Fibroblast of the conjunctiva (primary cell): ENCODE measurements around the gene DISP2.

Source experiments
- DNase-seq: peaks from one replicate; pipeline ENCODE4 v3.0.0-alpha.2; 2010; ENCODE audit warnings: low read depth

DISP2 gene, protein sequence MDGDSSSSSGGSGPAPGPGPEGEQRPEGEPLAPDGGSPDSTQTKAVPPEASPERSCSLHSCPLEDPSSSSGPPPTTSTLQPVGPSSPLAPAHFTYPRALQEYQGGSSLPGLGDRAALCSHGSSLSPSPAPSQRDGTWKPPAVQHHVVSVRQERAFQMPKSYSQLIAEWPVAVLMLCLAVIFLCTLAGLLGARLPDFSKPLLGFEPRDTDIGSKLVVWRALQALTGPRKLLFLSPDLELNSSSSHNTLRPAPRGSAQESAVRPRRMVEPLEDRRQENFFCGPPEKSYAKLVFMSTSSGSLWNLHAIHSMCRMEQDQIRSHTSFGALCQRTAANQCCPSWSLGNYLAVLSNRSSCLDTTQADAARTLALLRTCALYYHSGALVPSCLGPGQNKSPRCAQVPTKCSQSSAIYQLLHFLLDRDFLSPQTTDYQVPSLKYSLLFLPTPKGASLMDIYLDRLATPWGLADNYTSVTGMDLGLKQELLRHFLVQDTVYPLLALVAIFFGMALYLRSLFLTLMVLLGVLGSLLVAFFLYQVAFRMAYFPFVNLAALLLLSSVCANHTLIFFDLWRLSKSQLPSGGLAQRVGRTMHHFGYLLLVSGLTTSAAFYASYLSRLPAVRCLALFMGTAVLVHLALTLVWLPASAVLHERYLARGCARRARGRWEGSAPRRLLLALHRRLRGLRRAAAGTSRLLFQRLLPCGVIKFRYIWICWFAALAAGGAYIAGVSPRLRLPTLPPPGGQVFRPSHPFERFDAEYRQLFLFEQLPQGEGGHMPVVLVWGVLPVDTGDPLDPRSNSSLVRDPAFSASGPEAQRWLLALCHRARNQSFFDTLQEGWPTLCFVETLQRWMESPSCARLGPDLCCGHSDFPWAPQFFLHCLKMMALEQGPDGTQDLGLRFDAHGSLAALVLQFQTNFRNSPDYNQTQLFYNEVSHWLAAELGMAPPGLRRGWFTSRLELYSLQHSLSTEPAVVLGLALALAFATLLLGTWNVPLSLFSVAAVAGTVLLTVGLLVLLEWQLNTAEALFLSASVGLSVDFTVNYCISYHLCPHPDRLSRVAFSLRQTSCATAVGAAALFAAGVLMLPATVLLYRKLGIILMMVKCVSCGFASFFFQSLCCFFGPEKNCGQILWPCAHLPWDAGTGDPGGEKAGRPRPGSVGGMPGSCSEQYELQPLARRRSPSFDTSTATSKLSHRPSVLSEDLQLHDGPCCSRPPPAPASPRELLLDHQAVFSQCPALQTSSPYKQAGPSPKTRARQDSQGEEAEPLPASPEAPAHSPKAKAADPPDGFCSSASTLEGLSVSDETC (N-terminal part only)

DNA sequence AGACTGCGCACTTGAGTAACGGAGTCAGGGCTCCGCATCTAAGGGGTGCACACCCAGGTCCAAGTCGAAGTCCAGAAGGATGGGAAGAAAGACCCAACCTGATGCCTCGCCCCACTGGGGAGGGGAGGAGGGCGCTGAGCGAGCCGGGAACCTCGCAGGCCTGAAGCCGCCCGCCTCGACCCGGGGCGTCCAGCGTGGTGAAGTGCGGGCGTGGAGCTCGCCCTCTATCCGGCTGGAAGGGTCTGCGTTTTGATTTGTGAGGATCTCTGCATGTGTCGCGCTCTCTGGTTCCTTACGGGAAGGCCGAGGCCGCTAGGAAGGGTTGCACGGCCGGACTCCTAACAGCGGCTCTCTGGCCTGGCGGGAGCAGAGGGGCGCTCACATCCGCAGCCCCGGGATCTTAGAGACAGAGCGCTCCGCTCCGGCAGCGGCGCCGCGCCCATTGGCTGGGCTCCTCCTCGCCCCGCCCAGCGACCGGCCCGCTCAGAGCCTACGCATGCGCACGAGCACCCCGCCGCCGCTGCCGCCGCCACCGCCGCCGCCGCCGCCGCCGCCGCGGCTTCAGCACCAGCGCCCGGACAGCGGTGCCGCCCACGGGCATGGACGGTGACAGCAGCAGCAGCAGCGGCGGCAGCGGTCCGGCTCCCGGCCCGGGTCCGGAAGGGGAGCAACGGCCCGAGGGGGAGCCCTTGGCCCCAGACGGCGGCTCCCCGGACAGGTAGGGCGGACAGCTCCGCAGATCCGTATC lies at the start of gene DISP2:
TSS of gene DISP2 (plus strand) at position 497 of the 748 bp plus-strand sequence. CDS start at position 600, 103 bp downstream.
- DNase-seq: peak; percentile 44

DNA sequence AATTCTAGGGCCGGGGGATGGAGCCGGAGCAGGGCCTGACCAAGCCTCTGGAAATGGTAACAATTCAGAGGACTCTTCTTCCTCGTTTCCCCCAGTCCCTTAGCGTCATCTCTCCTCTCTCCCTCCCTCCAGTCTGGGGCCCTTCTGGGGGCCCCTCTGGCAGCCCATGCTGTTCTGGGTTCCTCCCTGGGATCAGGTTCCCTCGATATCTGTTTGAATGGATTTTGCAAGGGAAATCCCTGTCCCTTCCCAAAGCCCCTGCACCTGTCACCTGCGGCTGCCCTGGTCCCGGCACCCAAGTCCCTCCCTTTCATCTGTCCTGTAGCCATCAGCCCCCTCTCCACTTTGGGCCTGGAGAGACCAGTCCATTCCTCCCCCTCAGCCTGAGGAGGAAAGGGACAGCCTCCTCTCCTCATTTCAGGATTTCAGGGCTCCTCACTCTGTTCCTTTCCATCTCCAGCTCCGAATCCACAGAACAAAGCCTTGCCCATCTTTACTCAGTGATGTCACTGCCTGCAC lies 48.6 kb upstream of the DISP2 start:
- DNase-seq: no peak

DNA sequence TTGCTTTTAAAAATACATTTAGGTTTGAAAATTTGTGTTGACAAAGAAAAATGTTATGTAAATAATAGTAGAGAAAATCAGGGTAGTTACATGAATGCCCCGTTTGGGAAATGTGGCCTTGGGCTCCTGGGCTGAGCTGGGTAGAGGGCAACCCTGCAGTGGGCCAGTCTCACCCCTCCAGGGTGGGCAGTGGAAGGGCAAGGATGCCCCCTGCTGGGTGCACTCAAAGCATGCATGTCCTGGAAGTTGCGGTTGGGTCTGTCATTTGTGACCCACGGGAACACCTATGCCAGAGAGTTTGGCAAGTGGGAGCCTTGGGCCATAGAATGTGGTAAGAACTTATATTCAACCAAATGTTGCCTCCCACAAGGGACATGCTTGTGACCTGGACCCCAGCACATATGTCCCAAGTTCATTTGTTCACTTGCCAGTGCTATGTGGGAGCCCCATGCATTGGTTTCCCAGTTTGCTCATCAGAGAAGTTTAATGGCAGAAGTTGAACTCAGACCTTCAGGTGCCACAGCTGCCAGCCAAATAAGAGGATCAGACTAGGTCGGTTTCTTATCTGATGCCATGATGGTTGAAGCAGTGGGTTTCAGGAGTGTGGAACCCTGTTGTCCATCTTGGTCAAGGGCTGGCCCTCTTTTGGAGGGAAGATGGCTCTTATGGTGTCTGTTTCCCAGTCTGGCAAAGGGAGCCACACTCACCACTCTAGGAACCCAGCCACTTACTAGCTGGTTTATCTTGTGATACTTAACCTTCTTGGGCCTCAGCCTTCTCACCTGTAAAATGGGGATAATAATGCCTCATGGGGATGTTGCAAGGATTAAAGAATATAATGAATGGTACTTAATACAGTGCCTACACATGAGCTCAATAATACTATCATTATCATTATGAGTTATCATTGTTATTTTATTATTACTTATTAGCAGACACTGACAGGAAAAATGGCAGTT lies 47.7 kb upstream of the DISP2 start:
- DNase-seq: no peak

DNA sequence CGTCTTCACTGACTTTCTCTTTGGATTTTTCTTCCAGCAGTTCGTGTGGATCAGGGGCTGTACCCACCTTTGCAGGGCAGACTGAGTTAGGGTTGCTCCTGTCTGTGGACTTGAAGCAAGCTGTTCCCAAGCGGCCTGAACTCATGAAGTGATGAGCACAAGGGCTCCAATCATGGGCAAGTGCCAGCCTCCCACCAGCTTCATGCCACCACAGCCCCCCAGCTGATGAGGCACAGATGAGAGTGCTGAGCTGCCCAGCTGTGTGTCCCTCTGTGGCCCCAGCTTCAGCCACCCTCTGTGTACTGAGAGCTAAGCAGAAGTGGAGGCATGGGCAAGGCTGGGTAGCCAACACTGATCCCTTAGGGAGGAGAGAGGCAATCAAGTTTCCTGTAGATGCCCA lies 47.0 kb upstream of the DISP2 start:
- DNase-seq: no peak

DNA sequence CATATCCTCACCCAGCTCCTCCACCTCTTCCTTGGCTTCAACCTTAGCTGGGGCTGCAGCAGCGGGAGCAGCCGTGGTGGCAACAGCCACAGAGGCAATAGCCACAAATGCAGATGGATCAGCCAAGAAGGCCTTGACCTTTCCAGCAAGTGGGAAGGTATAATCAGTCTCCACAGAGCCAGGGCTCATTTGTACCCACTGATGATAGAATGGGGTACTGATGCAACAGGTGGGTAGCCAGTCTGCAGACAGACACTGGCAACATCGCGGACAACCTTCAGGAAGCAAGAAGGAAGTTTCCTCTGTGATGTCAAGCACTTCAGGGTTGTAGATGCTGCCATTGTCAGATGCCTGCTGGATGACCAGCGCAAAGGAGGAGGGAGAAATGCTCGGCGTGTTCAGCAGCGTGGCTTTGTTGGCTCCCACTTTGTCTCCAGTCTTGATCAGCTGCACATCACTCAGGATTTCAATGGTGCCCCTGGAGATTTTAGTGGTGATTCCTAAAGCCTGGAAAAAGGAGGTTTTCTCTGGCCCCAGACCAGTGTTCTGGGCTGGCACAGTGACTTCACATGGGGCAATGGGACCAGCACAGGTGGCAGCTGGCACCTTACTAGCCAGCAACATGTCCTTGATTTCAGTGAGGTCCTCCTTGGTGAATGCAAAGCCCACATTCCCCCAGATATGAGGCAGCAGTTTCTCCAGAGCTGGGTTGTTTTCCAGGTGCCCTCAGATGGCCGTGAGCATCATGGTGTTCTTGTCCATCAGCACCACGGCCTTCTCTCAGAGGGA lies 45.5 kb upstream of the DISP2 start:
- no peak for DNase-seq

DNA sequence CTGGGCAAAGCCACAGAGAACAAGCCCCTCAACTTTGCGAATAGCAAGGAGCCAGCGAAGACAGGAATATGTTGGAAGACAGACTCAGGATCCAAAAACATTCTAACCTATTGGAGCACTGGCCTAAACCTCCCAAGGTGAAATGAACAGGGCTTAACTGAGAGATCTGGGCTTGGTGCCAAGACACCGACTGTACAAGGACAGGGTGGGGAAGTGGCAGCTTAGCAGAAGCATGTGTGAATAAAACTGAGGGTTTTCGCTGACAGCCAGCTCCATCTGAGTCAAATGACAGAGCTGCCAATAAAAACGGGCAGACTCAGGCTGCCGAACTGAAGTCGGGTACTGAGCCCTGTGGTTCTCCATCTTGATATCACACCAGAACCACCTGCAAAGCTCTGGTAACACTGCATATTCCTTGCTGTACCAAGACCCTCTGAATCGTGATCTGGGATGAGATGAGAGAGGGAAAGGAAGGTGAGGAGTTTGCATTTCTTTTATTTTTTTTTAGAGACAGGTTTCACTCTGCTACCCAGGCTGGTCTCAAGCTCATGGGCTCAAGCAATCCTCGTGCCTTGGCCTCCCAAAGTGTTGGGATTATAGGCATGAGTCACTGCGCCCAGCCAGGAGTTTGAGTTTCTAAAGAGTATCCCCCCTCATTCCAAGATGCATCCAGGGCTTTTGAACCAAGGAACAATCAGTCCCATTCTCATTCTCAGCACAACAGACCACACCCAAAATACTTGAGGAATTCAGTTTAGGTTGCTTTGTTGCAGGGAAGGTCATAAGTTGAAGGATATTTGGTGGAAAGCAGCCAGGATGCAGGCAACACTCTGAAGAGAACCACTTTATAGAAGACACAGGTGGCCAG lies 44.3 kb upstream of the DISP2 start:
- no peak for DNase-seq

DNA sequence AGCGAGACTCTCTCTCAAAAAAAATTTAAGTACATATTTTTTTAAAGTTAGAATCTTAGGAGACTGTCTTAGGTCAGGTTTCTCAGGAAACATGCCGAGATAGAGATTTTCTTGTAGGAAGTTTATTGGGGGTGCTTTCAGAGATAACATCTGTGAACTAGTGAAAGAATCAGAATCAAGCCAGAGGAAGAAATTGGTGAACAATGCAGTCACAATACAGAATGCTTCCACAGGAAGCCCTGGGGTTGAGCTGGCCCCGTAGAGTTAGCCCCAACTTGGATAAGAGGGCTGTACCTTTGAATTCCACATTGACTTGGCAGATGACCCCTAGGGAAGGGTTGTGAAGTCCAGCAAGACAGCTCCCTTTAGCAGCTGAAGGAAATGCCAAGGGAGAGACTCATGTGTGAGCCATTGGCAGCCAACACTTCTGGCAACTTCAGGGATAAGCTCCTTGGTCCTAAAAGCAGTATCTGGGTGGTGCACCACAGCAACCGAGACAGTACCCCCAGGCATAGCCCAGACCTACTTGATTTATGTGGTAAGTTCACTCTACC lies 43.2 kb upstream of the DISP2 start:
- DNase-seq: no peak

DNA sequence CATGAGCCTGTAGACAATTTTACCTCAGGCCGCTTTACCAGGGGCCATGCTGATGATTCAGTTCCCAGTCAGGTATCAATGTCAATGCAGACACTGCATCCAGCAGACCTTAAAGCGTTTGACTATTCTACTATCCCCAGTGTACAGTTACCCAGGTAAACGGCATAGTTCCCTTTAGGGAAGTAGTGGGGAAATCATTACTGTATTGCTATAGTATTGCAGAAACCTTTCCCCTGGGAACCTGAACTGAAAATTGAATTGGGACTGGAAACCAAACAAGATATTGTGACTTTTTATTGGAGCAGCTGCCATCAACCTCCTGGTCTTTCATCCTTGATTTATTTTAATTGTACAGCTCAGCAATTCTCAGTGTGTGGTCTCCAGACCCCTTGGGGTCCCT lies 41.1 kb upstream of the DISP2 start:
- no peak for DNase-seq

DNA sequence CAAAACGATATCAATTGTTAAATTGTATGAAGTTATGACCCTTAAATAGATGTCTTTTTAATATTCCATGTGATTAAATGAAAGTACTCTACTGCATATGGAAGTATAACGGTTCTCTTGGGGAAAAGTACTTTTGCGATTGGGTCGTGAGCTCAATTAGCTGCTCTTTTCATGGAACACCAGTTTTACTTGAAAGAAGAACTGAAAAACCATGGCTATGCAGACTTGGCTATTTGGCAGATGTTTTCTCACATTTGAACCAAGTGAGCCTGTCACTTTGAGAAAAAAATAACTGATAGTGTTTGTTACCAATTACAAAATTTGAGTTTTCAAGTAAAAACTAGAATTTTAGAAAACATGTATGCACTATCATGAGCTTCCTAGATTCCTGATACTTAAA lies 40.4 kb upstream of the DISP2 start:
- DNase-seq: no peak

DNA sequence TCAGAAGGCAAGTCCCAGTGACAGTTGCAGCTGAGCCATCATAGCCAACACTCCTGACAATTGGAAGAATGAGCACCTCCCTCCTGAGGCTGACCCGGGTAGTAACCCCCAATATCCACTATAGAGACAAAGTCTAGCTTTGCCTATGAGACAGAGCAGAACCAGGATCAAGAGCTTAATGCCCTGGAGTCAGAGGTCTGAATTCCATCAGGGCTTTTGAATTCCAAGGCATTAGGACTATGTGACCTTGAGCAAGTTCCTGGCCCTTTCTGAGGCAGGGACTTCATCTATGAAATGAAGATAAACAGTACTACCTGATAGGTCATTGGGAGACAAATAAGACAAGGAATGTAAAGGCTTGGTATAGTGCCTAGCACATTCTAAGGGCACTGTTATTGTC lies 37.6 kb upstream of the DISP2 start:
- no peak for DNase-seq

DNA sequence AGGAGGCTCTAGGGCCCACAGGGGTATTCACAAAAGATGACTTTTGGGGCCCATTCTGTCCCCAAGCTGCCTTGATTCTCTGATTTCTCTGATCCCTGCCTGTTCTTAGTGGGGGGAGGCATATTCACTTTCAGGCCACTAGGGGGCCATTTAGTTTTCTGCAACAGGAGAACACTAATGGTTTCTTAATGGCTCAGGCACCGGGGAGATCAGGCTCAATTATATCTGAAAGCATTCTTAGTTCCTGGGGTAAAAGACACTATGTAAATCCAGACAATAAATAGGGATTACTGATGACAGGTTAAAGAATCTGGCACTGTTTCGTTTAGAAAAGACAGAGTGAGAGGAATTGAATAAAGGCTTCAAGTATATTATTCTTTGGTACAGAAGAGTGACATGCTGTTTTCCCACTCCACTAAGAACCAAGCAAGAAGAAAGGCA lies 37.1 kb upstream of the DISP2 start:
- DNase-seq: peak; percentile 38

DNA sequence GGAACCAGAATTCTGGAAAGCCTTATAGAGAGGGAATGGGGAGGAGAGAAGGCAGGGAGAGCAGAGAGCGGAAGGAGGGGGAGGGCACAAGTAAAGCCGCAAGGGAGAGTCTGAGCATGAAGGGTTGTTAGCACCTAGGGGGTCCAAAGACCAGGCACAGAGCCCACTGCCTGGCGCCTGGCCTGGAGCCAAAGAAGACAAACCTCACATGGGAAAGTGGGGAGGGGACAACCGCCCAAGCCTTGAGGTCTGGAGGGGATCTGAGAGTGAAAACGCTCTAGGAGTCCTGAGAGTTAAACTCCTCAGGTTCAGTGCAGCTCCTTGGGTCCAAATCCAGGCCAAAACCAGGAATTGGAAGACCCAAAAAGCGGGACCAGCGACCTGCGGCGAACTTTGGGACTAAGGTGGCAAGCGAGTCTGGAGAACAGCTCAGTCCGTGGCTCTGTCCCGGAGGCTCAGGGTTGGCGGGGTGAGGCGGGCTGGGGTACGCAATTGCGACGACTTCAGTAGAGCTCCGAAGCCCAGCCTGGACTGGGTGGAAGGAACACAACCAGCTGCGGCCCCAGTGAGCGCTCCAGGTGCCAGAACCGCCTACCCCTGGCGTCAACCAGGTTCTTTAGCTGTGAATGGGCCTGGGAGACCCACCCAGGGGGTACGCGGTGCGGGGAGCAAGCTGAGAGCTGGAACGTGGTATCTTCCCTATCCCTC lies 35.3 kb upstream of the DISP2 start:
- no peak for DNase-seq

DNA sequence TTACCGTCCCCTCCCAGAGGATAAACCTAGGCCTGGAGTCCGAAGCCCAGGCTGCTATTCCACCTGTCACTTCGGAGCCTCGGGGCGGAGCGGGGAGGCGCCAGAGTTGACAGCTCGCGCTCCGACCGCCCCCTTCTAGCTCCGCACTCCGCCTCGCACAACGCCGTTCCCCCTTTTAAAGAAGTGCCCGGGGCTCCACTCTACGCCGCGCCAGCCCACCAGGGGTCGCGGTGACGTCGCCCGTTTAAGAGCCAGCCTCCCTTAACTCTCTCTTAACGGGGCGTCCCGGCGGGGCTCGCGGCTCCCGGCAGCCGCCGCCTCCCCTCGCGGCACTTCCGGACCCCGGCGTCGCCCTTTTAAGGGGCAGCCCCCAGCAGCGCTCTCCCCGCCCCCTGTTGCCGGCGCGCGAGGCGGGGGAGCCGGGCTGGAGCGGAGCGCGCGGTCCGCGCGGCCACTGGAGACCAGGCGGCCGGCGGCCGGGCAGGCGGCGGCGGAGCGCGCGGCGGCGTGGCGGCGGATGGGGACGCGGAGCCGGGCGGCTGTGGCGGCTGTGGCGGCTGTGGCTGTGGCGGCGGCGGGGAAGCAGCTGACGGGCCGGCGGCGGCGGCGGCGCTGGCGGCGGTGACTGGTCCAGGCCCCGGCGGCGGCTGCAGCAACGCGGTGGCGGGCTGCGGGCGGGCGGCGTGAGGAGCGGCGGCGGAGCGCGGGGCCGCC lies 34.6 kb upstream of the DISP2 start, which contains the start of gene INAFM2:
TSS of gene INAFM2 (plus strand) at position 454 of the 714 bp plus-strand sequence. CDS start 364 bp downstream, outside the sequence.
- peak; percentile 78 for DNase-seq

DNA sequence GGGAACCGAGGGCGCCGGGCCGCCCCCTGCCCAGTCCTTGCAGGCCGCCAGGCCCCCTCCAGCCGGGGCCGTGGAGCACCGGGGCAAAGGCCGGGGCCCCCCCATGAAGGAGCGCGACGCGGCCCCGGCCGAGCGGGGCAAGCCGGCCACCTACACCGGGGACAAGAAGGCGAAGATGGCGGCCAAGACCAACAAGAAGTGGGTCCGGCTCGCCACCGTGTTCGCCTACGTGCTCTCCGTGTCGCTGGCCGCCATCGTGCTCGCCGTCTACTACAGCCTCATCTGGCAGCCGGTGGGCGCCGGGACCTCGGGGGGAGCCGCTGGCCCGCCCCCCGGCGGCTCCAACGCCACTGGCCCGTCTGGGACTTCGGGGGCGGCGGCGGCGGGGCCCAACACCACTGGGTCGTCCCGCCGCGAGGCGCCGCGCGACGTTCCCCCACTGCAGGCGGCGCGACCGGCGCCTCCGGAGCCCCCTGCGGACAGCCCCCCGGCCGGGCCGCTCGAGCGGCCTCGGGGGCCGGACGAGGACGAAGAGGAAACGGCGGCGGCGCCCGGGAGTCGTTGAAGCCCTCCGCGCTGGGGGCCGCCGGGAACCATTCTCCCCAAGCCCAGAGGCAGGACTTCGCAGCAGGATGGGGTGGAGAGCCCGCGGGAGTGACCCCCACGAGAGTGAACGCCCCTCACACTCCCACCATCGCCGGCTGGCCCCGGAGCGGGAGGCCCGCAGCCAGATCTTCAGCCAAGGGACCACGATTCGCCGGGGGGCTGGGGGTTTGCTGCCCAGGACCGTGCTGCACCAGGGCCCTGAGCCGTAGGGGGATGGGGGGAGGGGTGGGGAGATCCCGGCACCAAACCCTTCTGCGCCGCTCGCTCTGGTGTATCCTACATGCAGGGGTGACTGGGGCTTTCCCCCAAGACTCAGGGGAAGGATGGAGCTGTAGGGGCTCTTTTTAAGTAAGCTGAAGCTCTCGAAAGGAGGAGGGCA lies 33.8 kb upstream of the DISP2 start:
- DNase-seq: no peak

DNA sequence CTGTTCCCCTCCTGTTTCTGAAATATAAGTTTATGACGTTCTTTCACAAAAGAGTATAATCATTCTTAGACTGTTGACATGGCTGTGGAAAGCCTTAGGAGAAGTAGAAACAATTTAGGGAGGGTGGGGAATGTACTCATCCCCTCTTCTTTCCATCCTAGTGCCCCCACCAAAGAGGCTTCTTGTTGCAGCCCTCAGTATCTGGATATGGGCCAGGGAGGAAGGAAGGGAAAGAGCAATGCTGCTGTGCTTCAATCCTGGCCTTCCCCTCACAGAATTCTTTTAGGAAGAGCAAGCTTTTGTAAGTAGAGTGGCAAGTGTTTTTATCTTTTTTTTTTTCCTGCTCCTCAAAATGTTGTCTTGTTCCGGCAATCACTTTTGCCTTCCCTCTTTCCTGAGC lies 32.8 kb upstream of the DISP2 start:
- DNase-seq: no peak
